ENCODE data around the gene FEM1B. TPM values are rescaled to one million over a fixed set of nuclear protein-coding genes. Genes with fewer than 3 reads are reported as not detected.

Gene FEM1B
- total and polyA plus RNA-seq, 2 donors (not counting 3 experiments of a cell fraction or from before 2014, with no cell fraction given): 11.1 to 33.2 TPM

- FAIRE-seq: no peak
- DNase-seq (ENCODE audit: low read depth, low spot score): no peak
- Histone ChIP-seq H3K27ac (ENCODE audit: insufficient read depth, low read depth, low read length) (no peak overlapping the region), H3K9me3 (replicated peaks; ENCODE audit: control insufficient read depth, insufficient read depth, low read length) (no peaks in the 10 kb centered on the region), H2AFZ (ENCODE audit: low read depth, low read length) (no peak overlapping the region), H3K9me1 (replicated peaks; ENCODE audit: control insufficient read depth, extremely low read depth, insufficient read depth, low read length) (no peaks in the 10 kb centered on the region), H4K20me1 (replicated peaks; ENCODE audit: control insufficient read depth, extremely low read depth, insufficient read depth, low read length) (no peaks in the 10 kb centered on the region), H3K4me2 (ENCODE audit: insufficient read depth, low read length) (no peak overlapping the region), H3K79me2 (ENCODE audit: control insufficient read depth, insufficient read depth, low read length) (no peaks in the 10 kb centered on the region), H3K4me3 (replicated peaks in 1 of 3; ENCODE audit: insufficient read depth in 1 of 3, low read depth in 1 of 3, low read length in 3 of 3) (no peak overlapping the region), H3K4me1 (ENCODE audit: control insufficient read depth, extremely low read depth, insufficient read depth, low read length) (peaks cover 9% of the 10 kb centered on the region), H3K36me3 (ENCODE audit: control insufficient read depth in 2 of 2, extremely low read depth in 1 of 2, insufficient read depth in 2 of 2, low read length in 2 of 2) (no peaks in the 10 kb centered on the region), H3K9ac (replicated peaks; ENCODE audit: extremely low read depth, insufficient read depth, low read length) (no peak overlapping the region), H3K27me3 (ENCODE audit: control insufficient read depth in 2 of 2, insufficient read depth in 2 of 2, low read length in 2 of 2) (peaks cover 0 to 3% of the 10 kb centered on the region in 2 experiments)
- ChIA-PET CTCF (interaction anchor here (0.9 to 2.9 kb wide), 7 partner anchors 14 to 213 kb away, joined by 3 to 15 read pairs (median 5); no protein-coding TSS in a partner anchor), POLR2A (interaction anchor here (0.5 to 0.7 kb wide), 2 partner anchors 27 to 91 kb away, joined by 3 to 5 read pairs; no protein-coding TSS in a partner anchor)
- no peak for TF ChIP-seq FOS (IDR thresholded peaks at IDR 0.05; ENCODE audit: borderline replicate concordance, insufficient read depth, low read length)
- no peak for TF ChIP-seq MYC (IDR thresholded peaks at IDR 0.05; ENCODE audit: low read depth, low read length)
- TF ChIP-seq POLR2A (IDR thresholded peaks at IDR 0.05; ENCODE audit: low read depth, low read length): no peak
- TF ChIP-seq EZH2 (IDR thresholded peaks at IDR 0.05; ENCODE audit: borderline replicate concordance, low read depth, low read length, severe bottlenecking): no peak
- no peak for TF ChIP-seq JUN (IDR thresholded peaks at IDR 0.05; ENCODE audit: borderline replicate concordance, insufficient read depth, insufficient read length, low read depth)
- no peak for TF ChIP-seq CTCF (IDR thresholded peaks at IDR 0.05; ENCODE audit: extremely low read depth in 1 of 2, insufficient read depth in 1 of 2, low read depth in 1 of 2, low read length in 2 of 2)
- no peak for TF ChIP-seq POLR2AphosphoS5 (IDR thresholded peaks at IDR 0.05; ENCODE audit: insufficient read depth, low read depth, low read length)
- no peak for TF ChIP-seq MAX (IDR thresholded peaks at IDR 0.05; ENCODE audit: insufficient read depth, insufficient read length)
- no peak for TF ChIP-seq GATA2 (IDR thresholded peaks at IDR 0.05; ENCODE audit: insufficient read depth, insufficient read length, low read depth, low read length)
- dilution Hi-C loops (cut with MboI; ENCODE audit: extremely low pct_ligation_motif_present, low sequenced_read_pairs): no loop called here
- BruUV-seq (replicated peaks): no TSS peak
- intact Hi-C loops (cut with micrococcal nuclease): no loop called here
Observed at GRCh38 chr15:68334661-68335124, 57.1 kb downstream of the FEM1B start.
